Activated T-cell treated with anti-CD3 and anti-CD28 coated beads, Interleukin-2, amount 50 U/mL, for 48 hours (primary cell): ENCODE data around the gene SNF8.

Experiments used
- DNase-seq, 2 experiments: peaks; one replicate each; pipeline ENCODE4 v3.0.0-alpha.2; 2020

The SNF8 gene

GRCh38 chr17:48928876-48929811 is 15.5 kb downstream of the SNF8 start:
- no peak for DNase-seq

DNA sequence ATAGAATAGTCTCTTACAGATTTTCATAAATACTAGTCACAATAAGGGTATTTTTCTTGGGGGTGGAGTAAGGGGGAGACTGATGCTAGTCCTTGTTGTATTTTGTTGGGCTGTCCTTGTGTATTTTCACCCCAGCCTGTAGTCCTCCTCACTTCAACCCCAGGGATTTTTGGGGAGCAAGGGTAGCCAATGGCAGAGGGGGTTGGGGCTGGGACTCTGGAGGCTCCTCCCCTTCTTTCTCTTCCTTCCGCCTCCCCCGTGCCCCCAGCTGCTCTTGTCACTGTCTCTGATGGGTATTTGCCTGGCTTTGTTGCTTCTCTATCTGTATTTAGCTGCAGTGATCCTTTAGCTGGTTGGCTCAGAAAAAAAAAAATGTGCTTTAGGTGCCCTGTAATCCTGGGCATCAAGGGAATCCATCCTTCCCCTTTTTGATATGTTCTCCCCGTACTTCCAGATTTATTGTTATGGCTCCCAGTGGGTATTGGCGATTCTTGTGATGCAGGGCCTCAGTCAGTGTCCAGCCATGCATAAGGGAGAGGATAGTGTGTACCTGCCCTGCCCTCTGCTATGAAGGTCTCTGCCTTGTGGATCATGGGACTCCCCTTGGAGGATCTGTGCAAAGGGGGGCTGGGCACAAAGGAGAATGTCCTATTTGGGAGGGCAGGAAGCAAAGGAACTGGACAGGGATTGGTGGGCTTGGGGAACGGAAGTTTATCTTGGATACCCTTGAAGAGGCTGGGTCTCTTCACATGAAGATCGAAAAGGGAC is 16.5 kb downstream of the SNF8 start:
- no peak for DNase-seq

DNA sequence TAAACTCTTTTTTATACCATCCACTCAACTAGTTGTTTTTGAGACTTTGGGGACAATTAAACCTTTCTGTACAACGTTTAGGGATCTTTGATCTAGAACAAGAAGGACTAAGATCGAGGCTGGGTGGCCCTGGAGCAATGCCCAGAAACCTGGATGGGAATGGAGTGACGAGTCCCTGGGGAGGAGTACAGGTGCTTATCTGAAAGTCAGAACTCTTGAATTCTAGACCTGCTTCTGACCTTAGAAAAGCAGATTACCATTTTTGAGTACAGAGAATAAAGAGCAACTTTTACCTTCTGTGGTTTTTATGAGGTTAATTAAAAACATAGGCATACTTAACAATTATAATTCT is 18.7 kb downstream of the SNF8 start:
- DNase-seq, result no peak

DNA sequence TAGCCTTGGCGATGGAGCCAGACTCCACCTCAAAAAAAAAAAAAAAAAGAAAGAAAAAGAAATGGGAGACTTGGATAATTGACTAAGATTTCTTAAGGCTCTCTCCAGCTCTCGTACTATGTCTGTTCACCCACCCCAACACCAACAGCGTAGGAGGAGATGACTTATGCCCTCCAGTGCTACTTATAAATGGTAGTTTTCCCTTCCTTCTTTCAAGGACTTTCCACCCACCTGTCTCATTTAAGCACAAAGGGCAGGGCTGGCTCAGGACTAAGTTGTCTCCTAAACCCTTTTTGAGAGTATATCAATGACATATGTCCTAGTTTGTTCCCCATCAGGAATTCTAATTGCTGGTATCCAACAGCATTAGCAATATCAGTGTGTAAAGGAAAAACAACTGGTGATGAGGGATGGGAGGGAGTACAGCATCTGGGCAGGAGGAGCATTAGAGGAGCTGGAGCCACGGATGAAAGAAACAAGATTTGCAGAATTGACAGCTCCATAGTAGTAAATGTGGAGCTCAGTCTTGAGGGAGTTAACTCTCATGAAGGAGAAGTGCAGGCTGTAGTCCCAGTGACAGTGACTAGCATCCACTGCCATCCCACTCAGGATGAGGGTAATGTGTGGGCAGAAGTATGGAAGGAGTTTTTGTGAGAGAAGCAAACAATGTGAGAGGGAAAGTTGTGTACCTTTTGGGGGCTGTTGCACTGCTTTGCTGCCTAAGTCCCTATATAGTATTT is 19.2 kb downstream of the SNF8 start:
- DNase-seq, result no peak

- peak; percentile 73 to 75 for DNase-seq
These were observed 29.0 kb downstream of the SNF8 start for GRCh38 chr17:48915459-48916282.

GRCh38 chr17:48912476-48912875 is 32.2 kb downstream of the SNF8 start:
- DNase-seq, result no peak

DNA sequence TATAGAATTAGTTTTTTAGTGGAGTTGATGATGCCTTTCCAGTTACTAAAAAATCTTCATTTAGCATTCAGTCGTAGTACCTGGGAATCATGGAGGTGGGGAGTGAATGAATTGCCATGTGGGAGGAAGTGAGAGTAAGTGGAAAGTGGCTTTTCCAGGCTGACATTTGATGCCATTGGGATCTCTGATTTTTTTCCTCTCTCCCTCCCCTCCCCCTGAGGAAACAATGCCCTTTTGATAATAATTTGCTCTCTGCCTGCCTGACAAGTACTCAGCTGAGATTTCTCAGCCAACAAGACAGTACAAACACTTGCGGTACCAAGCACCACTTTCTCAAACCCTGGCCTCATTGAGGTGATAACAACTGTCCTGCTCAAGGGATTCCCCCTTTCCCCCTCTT is 34.3 kb downstream of the SNF8 start:
- no peak for DNase-seq

GRCh38 chr17:48909783-48910182 is 34.9 kb downstream of the SNF8 start:
- no peak for DNase-seq

DNA sequence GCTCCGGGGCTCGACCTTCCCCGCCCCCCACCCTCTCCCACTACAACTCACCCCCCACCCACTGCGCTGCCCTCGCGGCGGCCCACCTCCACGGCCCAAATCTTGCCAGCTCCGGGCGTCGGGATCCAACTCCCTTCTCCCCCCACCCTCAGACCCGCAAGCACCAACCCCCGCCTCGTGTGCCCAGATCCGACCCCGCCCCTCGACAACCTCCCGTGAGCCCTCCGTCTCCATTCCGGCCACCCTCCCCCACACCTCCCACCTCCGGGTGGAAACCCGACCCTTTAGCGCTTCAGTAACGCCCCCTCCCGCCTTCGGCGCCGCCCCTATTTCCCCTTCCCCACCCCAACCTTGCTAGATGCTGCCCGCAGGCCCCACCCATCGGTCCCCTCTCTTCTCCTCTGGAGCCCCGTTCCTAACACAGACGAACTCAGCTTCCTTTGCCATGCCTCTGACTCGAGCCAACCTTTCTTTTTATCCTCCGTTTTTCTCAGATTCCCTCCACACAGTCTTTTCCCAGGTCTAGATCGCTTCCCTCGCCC is 35.7 kb downstream of the SNF8 start:
- DNase-seq, result peak; percentile 95

DNA sequence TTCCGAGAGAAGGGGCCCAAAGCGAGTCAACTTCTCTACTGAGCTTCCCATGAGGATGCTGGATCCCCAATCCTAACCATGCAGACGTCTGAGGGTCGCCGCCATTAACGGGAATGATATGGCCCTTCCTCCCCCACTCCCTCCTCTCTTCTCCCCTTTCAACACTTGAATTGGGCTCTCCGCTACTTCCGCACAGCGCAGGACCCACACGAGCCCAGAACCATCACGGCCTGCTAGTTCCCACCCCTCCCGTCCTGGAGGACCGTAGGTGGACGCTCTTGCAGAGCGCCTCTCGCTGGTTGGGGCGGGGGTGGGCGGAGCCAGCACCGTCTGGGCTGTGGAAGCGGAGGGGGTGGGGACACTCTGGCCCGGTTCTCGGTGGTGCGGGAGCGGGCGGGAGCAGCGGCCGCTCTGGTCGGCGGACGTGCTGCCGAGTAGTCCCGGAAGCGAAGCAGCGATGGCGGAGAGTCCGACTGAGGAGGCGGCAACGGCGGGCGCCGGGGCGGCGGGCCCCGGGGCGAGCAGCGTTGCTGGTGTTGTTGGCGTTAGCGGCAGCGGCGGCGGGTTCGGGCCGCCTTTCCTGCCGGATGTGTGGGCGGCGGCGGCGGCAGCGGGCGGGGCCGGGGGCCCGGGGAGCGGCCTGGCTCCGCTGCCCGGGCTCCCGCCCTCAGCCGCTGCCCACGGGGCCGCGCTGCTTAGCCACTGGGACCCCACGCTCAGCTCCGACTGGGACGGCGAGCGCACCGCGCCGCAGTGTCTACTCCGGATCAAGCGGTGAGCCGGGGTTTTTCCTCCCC is 36.4 kb downstream of the SNF8 start, which contains the start of gene UBE2Z:
Gene UBE2Z, plus strand, starts transcription at position 361 of the 797 bp plus-strand sequence. Its CDS starts 97 bp downstream, at position 458.
- peak; percentile 92 to 93 for DNase-seq

GRCh38 chr17:48907713-48908046 is 37.0 kb downstream of the SNF8 start:
- DNase-seq, result no peak

DNA sequence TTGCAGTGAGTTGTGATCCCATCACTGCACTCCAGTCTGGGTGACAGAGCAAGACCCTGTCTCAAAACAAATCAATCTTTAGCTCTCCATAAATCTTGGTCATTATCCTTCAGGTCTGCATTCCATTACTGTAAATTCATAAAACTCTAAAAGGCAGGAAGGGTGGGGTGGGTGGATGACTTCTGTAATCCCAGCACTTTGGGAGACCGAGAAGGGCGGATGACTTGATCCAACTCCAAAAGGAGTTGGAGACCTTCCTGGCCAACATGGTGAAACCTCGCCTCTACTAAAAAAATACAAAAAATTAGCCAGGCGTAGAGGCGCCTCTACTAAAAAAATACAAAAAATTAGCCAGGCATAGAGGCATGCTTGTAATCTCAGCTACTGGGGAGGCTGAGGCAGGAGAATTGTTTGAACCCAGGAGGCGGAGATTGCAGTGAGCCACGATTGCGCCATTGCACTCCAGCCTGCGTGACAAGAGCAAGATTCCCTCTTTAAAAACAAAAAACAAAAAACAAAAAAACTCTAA is 38.6 kb downstream of the SNF8 start:
- no peak for DNase-seq

DNA sequence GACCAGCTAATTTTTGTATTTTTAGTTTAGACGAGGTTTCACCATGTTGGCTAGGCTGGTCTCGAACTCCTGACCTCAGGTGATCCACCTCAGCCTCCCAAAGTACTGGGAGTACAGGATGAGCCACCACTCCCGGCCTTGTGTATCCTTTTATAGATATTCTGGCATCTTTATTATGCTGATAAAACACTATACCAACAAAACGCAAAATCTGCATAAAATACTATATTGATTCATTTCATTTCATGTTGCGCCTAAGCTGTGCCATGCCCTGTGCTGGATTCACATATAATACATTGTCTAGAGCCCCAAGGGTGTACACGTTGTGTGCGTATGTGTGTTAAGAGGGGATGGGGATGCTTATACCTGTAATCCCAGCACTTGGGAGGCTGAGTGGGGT is 40.2 kb downstream of the SNF8 start:
- no peak for DNase-seq

DNA sequence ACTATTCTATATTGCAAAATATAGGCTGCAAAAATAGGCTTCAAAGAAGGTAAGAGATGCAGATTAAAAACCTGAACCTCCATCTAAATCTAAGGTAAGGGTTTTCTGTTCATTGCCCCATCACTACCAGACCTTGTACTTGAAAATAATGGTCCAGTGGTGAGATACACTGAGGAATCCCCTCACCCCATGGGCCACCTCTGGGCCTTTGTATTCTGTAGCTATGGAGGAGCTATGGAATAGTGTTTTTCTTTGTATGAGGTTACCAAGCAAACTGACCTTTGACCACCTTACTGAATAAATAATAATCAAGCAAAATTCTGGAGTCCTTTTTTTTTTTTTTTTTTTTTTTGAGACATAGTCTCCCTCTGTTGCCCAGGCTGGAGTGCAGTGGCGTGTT is 41.2 kb downstream of the SNF8 start:
- DNase-seq, result no peak

DNA sequence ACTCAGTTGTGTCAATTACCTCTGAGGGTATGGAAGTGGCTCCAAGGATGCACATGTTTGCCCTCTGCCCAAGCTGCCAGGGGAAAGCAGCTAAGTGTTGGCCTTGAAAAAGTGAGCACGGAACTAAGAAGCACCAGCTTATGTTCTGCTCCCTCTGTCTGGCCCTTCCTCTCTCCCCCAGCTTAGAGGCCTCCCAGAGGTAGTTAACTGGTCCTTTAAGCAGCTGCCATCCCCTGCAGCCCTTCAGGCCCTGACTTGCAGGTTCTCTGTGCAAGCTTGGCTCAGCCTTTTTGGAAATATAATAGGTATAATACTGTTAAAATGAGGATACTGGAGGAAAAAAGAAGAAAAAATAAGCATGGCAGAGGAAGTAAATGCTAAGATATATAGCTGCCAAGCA is 43.4 kb downstream of the SNF8 start:
- no peak for DNase-seq

GRCh38 chr17:48894886-48895285 is 49.8 kb downstream of the SNF8 start:
- no peak for DNase-seq

- DNase-seq, result no peak
These were observed 50.8 kb downstream of the SNF8 start for GRCh38 chr17:48893646-48894508.

- peak; percentile 33 to 34 for DNase-seq
These were observed 51.5 kb downstream of the SNF8 start for GRCh38 chr17:48892940-48893645.

DNA sequence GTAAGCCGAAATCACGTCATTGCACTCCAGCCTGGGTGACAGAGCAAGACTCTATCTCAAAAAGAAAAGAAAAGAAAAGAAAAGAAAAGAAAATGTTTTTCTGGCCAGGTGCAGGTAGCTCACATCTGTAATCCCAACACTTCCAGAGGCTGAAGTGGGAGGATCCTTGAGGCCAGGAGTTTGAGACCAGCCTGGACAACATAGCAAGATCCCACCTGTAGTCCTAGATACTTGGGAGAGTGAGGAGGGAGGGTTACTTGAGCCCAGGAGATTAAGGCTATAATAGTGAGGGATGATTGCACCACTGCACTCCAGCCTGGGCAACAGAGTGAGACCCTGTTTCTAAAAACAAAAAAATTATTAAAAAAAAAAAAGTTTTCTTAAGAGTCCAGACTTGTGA is 54.6 kb downstream of the SNF8 start:
- no peak for DNase-seq
